ENCODE results near the gene ANKDD1A.

The ANKDD1A gene

GRCh38 chr15:64981812-64982431 is 70.2 kb downstream of the ANKDD1A start:
- no peak for DNase-seq

GRCh38 chr15:64982472-64982871 is 70.8 kb downstream of the ANKDD1A start:
- DNase-seq, result no peak

DNA sequence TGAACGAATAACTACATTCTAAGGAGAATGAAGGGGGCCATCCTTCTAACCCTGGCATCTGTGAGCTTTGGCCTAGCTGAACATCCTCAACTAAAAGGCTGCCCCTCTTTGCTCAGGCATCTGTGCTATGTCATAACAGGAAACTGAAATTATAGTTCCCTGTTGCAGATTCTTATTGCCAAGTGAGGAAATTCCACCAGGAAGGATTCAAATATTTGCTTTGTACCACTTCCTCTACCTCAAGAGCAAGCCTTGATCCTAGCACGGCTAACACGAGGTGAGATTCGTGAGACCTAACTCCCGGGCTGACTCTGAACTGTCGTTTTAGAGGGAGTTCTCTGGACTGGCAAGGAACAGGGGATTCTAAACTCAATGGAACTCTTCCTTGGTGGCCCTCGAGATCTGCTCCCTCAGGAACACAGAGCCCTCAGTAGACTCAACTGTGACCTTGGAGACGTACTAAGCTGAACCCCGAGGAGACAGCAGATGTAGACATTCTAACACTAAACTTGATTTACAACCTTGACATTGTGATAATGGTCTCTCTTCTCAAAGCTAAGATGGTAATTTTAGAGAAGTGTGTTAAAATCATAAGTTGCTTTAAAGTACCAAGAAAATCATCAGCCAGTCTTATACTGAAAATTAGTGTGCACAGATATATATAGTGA is 73.8 kb downstream of the ANKDD1A start:
- DNase-seq, result no peak

DNA sequence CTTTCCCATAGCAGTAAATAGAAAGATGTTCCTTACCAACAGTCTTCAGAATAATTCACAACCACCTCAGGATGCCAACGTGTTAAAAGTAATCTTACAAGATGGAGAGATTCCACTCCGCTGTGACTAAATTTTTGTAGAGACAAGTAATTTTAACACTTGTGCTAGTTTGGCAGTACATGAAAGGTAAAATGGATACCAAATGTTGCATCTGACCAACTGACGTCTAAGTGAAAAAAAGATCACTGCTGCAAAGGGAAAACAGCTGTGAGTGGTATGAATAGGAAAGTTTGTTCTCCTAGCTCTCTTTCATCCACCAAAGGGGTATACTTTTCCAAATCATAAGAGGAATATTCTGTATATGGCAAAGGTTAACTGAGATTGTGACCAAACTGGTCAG is 75.4 kb downstream of the ANKDD1A start:
- no peak for DNase-seq

DNA sequence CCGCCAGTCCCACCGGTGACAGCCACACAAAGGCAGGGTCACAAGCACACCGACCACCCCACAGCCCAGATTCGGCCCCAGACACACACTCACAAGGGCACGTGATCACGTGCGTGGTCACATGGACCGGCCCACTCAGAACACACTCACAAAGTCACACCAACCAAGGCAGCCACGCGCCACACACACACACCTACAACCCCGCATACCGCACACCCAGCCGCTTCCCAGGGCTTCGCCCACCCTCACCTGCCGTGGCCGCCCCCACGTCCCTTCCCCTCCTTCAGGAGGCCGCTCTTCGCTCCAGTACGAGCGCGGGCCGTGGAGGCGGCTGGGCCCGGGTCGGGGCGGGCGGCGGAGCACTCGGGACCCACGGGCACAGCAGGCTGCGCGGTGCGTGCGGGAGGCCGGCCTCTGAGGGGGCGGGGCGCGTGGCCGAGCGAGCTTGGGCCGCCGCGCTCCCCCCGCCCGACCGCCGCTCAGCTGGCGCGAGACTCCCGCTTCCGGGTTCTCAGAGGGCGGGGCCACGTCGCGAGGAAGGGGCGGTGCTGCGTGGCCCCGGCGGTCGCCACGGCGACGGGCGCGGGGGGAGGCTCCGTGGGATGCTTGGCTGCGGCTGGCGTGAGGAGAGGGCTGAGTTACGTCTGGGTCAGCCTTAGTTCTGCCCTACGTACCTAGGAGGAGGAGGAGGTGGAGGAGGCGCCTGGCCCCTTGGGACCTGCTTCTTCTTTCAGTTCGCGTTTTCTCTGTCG is 77.9 kb downstream of the ANKDD1A start, which contains the start of gene SPG21:
Gene SPG21 (minus strand): TSS at position 499 of the 752 bp plus-strand sequence. CDS start 6,345 bp downstream, outside the sequence.
- peak; percentile 95 for DNase-seq

GRCh38 chr15:64990168-64990470 is 78.4 kb downstream of the ANKDD1A start:
- no peak for DNase-seq

DNA sequence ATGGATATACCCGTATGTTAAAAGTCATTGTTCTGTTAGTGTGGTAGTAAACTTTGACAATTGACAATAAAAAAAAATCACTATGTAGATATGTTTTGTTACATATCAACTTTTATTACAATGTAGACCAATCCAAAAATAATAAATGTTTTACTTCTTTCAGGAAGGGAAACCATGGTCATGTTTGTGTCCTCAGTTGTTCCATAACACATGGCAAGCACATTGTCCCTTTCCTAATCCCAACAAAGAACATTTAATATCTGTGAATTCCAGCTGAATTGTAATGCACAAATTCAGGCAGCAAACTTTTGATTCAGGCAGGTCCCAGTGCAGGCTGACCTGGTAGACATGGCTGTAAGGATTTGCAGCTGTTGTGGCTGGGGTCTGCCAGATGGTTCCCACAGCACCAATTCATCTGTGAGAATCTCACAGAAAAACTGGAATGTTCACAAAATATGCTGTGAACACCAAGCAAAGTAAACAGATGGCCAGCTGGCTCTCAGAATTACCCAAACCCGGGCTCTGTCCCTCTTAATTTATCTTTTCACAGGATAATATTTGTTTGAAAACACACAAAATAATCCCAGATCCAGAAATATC is 79.9 kb downstream of the ANKDD1A start:
- DNase-seq, result peak; percentile 28

DNA sequence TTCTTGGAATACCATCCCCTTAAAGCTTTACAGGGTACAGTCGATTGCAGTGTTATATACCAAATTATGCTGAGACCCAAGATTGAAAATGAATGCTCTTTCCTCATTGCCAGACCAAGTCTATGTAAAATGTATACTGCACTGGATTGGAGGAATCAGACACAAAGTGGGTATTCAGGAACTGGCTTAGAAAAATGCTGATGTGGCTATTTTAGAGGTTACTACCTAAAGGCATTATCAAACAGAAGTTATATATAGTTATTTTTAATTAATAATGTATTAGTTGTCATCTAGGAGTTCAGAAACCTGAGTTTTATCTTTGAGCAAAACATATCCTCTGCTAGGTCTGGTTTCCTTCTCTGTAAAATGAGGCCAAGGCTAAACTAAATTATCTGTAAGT is 81.6 kb downstream of the ANKDD1A start:
- no peak for DNase-seq

- no peak for DNase-seq
Measured at GRCh38 chr15:64997066-64997465, 85.4 kb downstream of the ANKDD1A start.

DNA sequence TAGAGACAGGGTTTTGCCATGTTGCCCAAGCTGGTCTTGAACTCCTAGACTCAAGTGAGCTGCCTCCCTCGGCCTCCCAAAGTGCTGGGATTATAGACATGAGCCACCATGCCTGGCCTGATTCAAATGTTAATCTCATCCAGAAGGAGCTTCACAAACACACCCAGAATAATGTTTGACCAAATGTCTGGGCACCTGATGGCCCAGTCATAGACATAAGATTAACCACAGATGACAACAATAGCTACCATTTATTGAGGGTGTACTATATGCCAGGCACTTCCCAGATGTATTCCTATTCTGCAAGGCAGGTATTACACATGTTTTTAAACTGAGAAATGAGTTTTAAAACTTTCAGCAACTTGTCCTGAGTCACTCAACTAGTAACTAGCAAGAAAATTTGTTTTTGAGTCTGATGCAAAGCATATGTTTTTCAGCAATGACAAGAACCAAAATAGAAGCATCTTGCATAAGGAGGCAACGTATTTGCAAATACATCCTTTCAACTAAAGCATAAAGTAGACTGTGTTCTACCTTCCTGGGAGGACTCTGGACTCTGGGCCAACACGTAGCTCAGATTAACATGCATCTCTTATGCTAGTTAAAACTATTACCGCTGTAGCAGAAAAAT is 86.2 kb downstream of the ANKDD1A start:
- no peak for DNase-seq

GRCh38 chr15:65004993-65005392 is 93.3 kb downstream of the ANKDD1A start:
- DNase-seq, result no peak

GRCh38 chr15:65006876-65007275 is 95.2 kb downstream of the ANKDD1A start:
- no peak for DNase-seq

Measured in retina (tissue), 1 donor.